GM23338 (cell line): ENCODE data around the gene KCNT2. TPM values are rescaled to one million over a fixed set of nuclear protein-coding genes. Genes with fewer than 3 reads are reported as not detected.

Source experiments
- ATAC-seq: fragments of 200-7000 bp; cut with Tn5 transposase; 3 replicates; pipeline ENCODE4 v1.9.1; 2020
- DNase-seq: peaks from one replicate; pipeline ENCODE4 v3.0.0-alpha.2; 2015; ENCODE audit warnings: low spot score
- H2AFZ ChIP-seq: fragments of 200-600 bp; sonication (generic); 2 replicates; pipeline ENCODE4 v1.8.0; 2016; ENCODE audit warnings: antibody characterized with exemption, mild to moderate bottlenecking, moderate library complexity
- H3F3A ChIP-seq: fragments of 200-600 bp; sonication (generic); replicated peaks from 2 replicates; pipeline ENCODE4 v1.8.0; 2017; ENCODE audit warnings: antibody characterized with exemption, mixed run types, low read depth
- H3K27ac ChIP-seq: fragments of 200-600 bp; sonication (generic); 2 replicates; pipeline ENCODE4 v1.6.1; 2016; ENCODE audit warnings: low read depth
- H3K27me3 ChIP-seq: fragments of 200-600 bp; sonication (generic); 2 replicates; pipeline ENCODE4 v1.8.0; 2016; ENCODE audit warnings: mild to moderate bottlenecking, mixed run types, moderate library complexity; ENCODE audit not compliant: insufficient read depth
- H3K36me3 ChIP-seq: fragments of 200-600 bp; sonication (generic); 2 replicates; pipeline ENCODE4 v1.8.0; 2016; ENCODE audit warnings: mild to moderate bottlenecking; ENCODE audit not compliant: insufficient read depth
- H3K4me1 ChIP-seq: fragments of 200-600 bp; sonication (generic); 2 replicates; pipeline ENCODE4 v1.8.0; 2016; ENCODE audit warnings: mild to moderate bottlenecking, moderate library complexity; ENCODE audit not compliant: insufficient read depth
- H3K4me2 ChIP-seq: fragments of 200-600 bp; sonication (generic); 2 replicates; pipeline ENCODE4 v1.7.1; 2017; ENCODE audit warnings: mixed run types
- H3K4me3 ChIP-seq: fragments of 200-600 bp; sonication (generic); 2 replicates; pipeline ENCODE4 v1.6.1; 2016; ENCODE audit warnings: mixed run types
- H3K79me2 ChIP-seq: fragments of 200-600 bp; sonication (generic); replicated peaks from 2 replicates; pipeline ENCODE4 v1.8.0; 2017; ENCODE audit warnings: mild to moderate bottlenecking; ENCODE audit not compliant: insufficient read depth
- H3K9me2 ChIP-seq: fragments of 200-600 bp; sonication (generic); 2 replicates; pipeline ENCODE4 v1.8.0; 2017; ENCODE audit not compliant: insufficient read depth
- H4K20me1 ChIP-seq: fragments of 200-600 bp; sonication (generic); replicated peaks from 2 replicates; pipeline ENCODE4 v1.8.0; 2017; ENCODE audit warnings: mild to moderate bottlenecking; ENCODE audit not compliant: insufficient read depth
- H3K27ac Mint-ChIP-seq: 2 replicates; pipeline ENCODE4 v1.8.0; 2020; ENCODE audit warnings: inconsistent platforms, mild to moderate bottlenecking, moderate library complexity, mixed read lengths
- H3K27me3 Mint-ChIP-seq: 3 replicates; pipeline ENCODE4 v1.8.0; 2022; ENCODE audit warnings: low read depth, mild to moderate bottlenecking, moderate library complexity, mixed read lengths, inconsistent platforms; ENCODE audit not compliant: insufficient read depth, poor library complexity
- H3K36me3 Mint-ChIP-seq: 3 replicates; pipeline ENCODE4 v1.8.0; 2021; ENCODE audit warnings: low read depth, mild to moderate bottlenecking, inconsistent platforms, moderate library complexity, mixed read lengths
- H3K4me1 Mint-ChIP-seq: 3 replicates; pipeline ENCODE4 v1.8.0; 2020; ENCODE audit warnings: mild to moderate bottlenecking, inconsistent platforms, mixed read lengths
- H3K4me3 Mint-ChIP-seq: 3 replicates; pipeline ENCODE4 v1.8.0; 2021; ENCODE audit warnings: moderate library complexity, mild to moderate bottlenecking, inconsistent platforms, mixed read lengths
- H3K9me3 Mint-ChIP-seq: 3 replicates; pipeline ENCODE4 v1.8.0; 2020; ENCODE audit warnings: moderate library complexity, mild to moderate bottlenecking, inconsistent platforms, mixed read lengths
- CREB1 ChIP-seq: fragments of 250-450 bp; sonication (Bioruptor Pico); IDR thresholded peaks from 2 replicates; pipeline ENCODE4 v1.5.0; 2020; ENCODE audit warnings: low read depth, mild to moderate bottlenecking, moderate library complexity
- EZH2 ChIP-seq: fragments of 200-600 bp; sonication (generic); IDR thresholded peaks from one replicate; pipeline ENCODE4 v1.8.0; 2017; ENCODE audit warnings: antibody characterized with exemption, mild to moderate bottlenecking, low read depth; ENCODE audit not compliant: unreplicated experiment
- EZH2phosphoT487 ChIP-seq: fragments of 200-600 bp; sonication (generic); IDR thresholded peaks from one replicate; pipeline ENCODE4 v1.8.1; 2018; ENCODE audit warnings: antibody characterized with exemption; ENCODE audit not compliant: unreplicated experiment
- JUNB ChIP-seq: IDR thresholded peaks from one replicate; pipeline ENCODE4 v1.6.1; 2016; ENCODE audit warnings: antibody characterized with exemption; ENCODE audit not compliant: unreplicated experiment
- POLR2AphosphoS5 ChIP-seq: IDR thresholded peaks from 2 replicates; pipeline ENCODE4 v1.6.1; 2016; ENCODE audit warnings: antibody characterized with exemption, low read depth
- REST ChIP-seq: IDR thresholded peaks from one replicate; pipeline ENCODE4 v1.6.1; 2018; ENCODE audit warnings: antibody characterized with exemption; ENCODE audit not compliant: unreplicated experiment
- ZNF114 ChIP-seq: fragments of 250-450 bp; sonication (Bioruptor Pico); IDR thresholded peaks from 2 replicates; pipeline ENCODE4 v1.5.0; 2020; ENCODE audit warnings: mild to moderate bottlenecking, moderate library complexity
- ZNF331 ChIP-seq: fragments of 250-450 bp; sonication (Bioruptor Pico); IDR thresholded peaks from 2 replicates; pipeline ENCODE4 v1.5.0; 2020; ENCODE audit warnings: low read depth, mild to moderate bottlenecking, moderate library complexity
- polyA plus RNA-seq: library from polyadenylated mRNA; unstranded; fragments of >200 nt; fragmentation: Nextera tagmentation; extraction: Ambion mirVana; gene quantifications from 2 replicates; pipeline ENCODE4 v1.2.1, GENCODE V29; 2016
- total RNA-seq: library from RNA; depleted of rRNA; stranded (reverse); fragments of >200 nt; shearing (Covaris generic); gene quantifications from 2 replicates; pipeline ENCODE4 v1.2.3, GENCODE V29; 2014
- TF ChIP-seq, protein P1 (sequence below): IDR thresholded peaks from 2 replicates; pipeline ENCODE4 v1.6.1; 2016; ENCODE audit warnings: antibody characterized with exemption
- TF ChIP-seq, protein P2 (sequence below), 2 experiments: fragments of 200-600 bp in 1 of 2; sonication (generic) in 1 of 2; conservative IDR thresholded peaks; 2 replicates each; pipeline versions ENCODE4 v1.5.1 to v1.6.1; 2016 to 2017; ENCODE audit warnings: antibody characterized with exemption in 2 of 2, low read depth in 2 of 2, mild to moderate bottlenecking in 2 of 2, moderate library complexity in 1 of 2

The KCNT2 gene
- total and polyA plus RNA-seq, 2 experiments from 2014 or later, result 5.4 to 13.4 TPM

DNA sequence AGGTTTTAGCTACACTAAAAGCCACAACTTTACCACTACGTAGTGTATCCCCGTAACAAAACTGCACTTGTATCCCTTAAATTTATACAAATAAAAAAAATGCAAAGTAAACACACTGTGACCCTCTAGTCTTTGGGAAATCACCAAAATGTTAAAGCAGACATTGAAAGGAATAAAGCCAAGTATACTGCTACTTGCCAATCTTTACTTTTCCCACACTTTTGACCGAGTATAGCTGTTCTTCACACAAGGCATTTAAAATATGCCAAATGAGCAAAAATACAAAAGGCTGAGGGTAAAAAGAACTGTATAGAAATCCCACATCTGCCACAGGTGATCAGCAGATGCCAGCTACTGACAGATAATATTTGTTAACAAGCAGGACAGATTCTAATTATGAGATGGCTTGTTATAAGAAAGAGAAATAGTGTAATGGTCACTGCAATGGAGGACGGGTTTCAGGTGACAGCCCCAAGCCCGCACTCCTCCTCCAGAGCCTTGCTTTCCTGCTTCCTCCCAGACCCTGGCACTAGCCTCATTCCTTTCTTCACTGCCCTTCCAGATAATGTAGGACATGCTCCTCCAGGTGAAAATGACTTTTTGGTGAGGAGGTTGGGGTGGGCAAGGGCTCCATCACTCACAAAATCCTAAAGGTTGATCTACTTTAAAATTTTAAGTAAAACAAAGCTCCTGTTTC is 18.1 kb downstream of the KCNT2 start:
- Mint-ChIP-seq H3K36me3 (no peaks in the 10 kb centered on the region), H3K4me1 (peaks cover 30% of the 10 kb centered on the region), H3K27ac (peak overlapping the region; percentile 49), H3K9me3 (no peaks in the 10 kb centered on the region), H3K27me3 (no peaks in the 10 kb centered on the region), H3K4me3 (no peak overlapping the region)
- H3K9me2 ChIP-seq, result no peaks in the 10 kb centered on the region
- H3K79me2 ChIP-seq, result peaks cover 56% of the 10 kb centered on the region
- H3K4me1 ChIP-seq, result peaks cover 12% of the 10 kb centered on the region
- DNase-seq (peak; percentile 27), ATAC-seq (peak; percentile 88)
- no peak overlapping the region for H3K4me2 ChIP-seq
- H3F3A ChIP-seq, result no peaks in the 10 kb centered on the region
- H3K27ac ChIP-seq, result 0 out of 2 replicates have a peak overlapping the region, but pooled peaks have one; percentile 41
- no peaks in the 10 kb centered on the region for H3K36me3 ChIP-seq
- H2AFZ ChIP-seq, result no peak overlapping the region
- peaks cover 14% of the 10 kb centered on the region for H4K20me1 ChIP-seq
- no peak overlapping the region for H3K4me3 ChIP-seq
- TF ChIP-seq EZH2 (no peak), ZNF331 (CRISPR knock-in tag) (no peak), POLR2AphosphoS5 (no peak), REST (no peak), EZH2phosphoT487 (no peak), ZNF114 (CRISPR knock-in tag) (no peak), CREB1 (CRISPR knock-in tag) (no peak), JUNB (no peak)
- TF ChIP-seq, protein P1, sequence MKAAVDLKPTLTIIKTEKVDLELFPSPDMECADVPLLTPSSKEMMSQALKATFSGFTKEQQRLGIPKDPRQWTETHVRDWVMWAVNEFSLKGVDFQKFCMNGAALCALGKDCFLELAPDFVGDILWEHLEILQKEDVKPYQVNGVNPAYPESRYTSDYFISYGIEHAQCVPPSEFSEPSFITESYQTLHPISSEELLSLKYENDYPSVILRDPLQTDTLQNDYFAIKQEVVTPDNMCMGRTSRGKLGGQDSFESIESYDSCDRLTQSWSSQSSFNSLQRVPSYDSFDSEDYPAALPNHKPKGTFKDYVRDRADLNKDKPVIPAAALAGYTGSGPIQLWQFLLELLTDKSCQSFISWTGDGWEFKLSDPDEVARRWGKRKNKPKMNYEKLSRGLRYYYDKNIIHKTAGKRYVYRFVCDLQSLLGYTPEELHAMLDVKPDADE, result no peak
- TF ChIP-seq, protein P2, sequence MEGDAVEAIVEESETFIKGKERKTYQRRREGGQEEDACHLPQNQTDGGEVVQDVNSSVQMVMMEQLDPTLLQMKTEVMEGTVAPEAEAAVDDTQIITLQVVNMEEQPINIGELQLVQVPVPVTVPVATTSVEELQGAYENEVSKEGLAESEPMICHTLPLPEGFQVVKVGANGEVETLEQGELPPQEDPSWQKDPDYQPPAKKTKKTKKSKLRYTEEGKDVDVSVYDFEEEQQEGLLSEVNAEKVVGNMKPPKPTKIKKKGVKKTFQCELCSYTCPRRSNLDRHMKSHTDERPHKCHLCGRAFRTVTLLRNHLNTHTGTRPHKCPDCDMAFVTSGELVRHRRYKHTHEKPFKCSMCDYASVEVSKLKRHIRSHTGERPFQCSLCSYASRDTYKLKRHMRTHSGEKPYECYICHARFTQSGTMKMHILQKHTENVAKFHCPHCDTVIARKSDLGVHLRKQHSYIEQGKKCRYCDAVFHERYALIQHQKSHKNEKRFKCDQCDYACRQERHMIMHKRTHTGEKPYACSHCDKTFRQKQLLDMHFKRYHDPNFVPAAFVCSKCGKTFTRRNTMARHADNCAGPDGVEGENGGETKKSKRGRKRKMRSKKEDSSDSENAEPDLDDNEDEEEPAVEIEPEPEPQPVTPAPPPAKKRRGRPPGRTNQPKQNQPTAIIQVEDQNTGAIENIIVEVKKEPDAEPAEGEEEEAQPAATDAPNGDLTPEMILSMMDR (conservative IDR thresholded peaks at IDR 0.05; ENCODE audit: low read depth in 2 of 2), result no peak
- no peaks in the 10 kb centered on the region for H3K27me3 ChIP-seq
